IPS-NIHi11 (cell line): ENCODE data around the gene GXYLT1.
"Not testable (repeated sequence)": the region's sequence is repeated elsewhere in the genome, so short reads cannot be mapped to it uniquely, and the experiment has no call there.

Experiments used
- DNase-seq: peaks from one replicate; pipeline ENCODE4 v3.0.0; 2012; ENCODE audit warnings: mixed read lengths, low spot score

Gene GXYLT1

DNA sequence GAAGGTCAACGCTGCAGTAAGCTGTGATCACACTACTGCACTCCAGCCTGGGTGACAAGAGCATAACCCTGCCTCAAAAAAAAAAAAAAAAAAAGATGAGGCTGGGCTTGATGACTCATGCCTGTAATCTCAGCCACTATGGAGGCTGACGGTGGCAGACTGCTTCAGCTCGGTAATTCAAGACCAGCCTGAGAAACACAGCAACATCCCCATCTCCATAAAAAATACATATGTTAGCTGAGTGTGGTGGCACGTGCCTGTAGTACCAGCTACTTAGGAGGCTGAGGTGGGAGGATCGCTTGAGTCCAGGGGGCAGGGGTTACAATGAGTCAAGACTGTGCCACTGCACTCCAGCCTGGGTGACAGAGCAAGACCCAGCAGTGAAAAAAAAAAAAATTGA lies 50.4 kb downstream of the GXYLT1 start:
- no peak for DNase-seq

DNA sequence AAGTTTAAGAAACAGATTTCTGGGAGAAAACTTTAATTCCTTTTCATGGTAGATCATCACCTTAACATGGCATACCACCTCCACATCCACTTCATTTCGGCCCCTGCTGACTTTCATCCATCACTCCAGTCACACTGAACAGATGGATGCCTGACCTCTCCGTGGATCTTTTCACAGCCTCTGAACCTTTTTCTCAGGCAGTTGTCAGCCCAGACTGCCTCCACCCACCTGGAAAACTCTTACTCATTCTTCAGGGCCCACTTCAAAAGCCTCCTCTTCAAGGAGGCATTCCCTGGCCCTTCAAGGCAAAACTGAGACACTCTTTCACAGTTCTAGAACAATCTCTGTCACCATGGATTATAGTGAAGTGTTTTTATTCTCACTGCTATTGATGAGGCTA lies 52.9 kb downstream of the GXYLT1 start:
- DNase-seq, result no peak

DNA sequence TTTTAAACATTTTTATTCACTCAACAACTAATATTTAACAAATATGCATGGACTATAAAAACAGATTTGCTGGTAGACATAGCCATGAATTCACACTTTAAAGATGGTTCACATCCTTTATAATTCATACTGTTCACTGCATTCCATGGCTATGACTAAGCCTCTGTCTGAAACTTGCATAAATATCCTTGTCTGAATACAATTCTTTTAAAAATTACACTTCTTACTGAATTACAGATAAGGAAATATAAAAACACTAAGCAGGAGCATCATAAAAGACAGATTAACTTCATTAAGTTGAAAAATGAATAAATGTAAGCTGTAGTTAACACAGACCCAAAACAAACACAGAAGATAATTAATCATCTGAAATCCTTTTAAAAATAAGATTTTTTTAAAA lies 53.8 kb downstream of the GXYLT1 start:
- no peak for DNase-seq

DNA sequence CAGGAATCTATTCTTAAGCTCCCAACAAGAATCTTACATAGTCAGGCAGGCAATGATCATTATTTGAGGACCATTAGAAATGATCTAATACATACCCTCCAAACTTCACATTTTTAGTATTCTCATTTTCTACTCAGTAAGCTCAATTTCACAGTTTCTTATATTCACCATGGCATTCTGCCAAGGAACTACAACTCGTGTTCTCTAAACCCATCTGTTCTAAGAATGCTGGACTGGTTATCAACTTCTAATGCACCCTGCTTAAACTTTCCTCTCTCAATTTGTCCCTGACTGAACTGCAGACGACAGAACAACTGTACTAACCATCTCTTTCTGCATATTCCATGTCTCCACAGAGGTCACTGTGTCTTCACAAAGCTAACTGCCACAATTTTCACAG lies 58.6 kb downstream of the GXYLT1 start:
- no peak for DNase-seq

DNA sequence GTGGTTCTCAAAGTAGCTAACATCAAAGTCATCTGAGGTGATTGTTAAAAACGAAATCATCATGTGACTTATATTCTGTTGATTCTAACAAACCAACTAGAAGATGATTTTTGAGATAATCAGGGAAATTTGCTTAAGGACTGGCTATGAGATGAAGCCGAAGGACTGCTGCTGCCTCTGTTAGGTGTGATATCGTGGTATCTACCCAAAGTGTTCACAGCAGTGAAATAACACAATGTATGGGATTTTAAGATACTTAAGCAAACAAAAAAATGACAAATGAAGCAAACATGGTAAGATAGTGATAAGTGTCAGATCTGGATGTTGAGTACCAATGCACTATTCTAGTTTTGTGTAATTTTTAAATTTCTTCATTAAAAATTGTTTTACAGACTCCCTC lies 59.1 kb downstream of the GXYLT1 start:
- no peak for DNase-seq

DNA sequence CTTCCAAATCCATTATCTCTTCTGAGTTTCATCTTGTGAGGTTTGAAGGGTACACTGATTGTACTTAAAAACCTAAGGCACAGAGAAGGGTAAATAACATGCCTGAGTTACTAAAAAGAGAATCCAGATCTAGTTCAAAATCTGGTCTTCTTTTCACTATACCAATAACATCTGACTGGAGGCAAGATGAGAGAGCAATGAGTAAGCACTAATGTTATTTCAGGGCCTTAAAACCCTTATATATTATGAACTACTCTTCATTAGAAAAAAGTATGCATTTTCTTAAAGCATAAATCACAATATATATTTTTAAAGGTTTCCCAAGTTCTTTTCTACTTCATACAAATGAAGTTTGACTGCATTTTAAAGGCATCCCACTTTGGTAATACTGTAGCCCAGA lies 60.2 kb downstream of the GXYLT1 start:
- no peak for DNase-seq

DNA sequence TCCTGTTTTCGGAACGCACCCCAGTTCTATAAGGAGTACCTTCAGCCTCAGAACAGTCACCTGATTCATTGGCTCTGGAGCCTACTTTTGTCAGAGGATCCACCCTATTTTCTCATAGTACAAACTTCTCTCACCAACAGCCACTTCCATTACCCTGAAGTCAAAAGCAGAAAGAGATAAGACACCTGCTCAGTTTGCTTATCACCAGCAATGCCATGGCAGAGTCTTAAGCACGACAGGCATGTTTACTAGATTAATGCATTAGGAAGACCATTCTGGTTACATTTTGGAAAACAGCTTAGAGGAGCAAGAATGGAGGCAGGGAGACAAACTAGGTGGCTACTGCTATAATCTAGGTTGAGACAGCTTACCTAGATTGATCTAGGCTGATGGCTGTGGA lies 67.7 kb downstream of the GXYLT1 start:
- DNase-seq, result no peak

DNA sequence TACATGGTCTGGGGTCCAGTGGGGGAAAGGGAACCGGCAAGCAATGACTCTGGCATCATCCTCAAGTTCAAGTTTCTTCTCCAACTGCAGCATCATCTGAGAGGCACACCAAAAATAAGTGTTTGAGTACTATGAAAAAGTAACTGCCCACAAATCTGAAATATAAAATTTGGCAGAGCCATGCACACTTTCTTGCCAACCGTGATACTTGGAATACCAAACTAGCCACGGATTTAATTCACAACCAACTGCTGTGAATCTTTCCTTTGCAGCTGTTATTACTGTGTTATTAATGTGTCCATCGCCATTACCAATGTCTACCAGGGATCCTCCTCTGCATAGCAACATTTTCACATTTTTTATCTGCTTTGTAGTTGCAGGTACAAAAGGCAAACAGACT lies 74.6 kb downstream of the GXYLT1 start:
- no peak for DNase-seq

DNA sequence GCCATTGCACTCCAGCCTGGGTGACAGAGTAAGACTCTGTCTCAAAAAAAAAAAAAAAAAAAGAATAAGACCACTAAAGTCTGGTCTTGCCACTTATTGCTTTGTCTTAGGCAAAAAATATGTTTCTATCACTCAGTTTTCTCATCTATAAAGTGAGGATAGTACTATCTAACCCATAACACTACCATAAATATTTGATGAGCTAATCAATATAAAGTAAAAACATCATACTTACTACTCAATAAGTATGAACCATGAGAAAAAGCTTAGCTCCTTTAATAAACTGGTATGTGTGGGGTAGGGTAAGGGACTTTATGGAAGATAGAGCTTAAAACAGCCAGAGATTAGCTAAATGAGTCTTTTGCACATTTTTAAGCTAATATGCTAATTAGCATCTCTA lies 85.5 kb downstream of the GXYLT1 start:
- no peak for DNase-seq

DNA sequence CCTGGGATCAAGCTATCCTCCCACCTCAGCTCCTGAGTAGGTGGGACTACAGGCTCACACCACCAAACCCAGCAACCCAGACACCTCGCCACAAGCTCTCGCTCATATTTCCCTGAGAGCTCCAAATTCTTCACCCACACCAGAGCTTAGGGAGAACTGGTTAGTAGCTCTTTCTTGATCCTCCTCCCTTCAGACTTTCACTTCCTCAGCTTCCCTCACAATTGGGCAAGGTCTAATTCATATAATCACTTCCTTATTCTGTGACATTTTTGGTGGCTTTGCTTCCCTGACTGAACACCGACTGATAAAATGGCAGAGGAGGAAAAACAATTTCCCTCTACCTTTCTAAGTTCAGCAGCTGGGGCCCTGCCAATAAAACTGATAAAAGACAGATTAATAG lies 88.5 kb downstream of the GXYLT1 start:
- no peak for DNase-seq

DNA sequence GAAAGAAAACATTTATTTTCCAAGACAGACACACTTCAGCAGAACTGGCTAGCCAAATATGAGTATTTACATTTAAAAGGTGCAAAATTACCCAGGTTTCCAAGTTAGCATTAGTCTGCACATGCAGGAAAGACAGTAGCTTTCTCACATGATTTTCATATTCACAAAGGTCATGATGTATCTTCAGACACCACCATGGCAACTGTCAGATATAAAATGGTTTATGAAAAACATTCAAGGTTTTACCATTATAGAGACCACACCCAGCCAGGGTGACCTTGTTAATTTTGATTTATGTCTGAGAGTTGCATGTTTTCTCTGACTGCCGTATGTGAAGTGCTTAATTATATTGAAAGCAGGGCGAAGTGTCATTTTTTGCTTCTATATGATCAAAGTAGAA lies 91.2 kb downstream of the GXYLT1 start:
- DNase-seq, result no peak

DNA sequence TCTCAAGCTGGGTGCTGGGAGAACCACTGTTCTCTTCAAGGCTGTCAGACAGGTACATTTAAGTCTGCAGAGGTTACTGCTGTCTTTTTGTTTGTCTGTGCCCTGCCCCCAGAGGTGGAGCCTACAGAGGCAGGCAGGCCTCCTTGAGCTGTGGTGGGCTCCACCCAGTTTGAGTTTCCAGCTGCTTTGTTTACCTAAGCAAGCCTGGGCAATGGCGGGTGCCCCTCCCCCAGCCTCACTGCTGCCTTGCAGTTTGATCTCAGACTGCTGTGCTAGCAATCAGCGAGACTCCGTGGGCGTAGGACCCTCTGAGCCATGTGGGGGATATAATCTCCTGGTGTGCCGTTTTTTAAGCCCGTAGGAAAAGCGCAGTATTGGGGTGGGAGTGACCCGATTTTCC lies 95.7 kb downstream of the GXYLT1 start:
- not testable (repeated sequence) for DNase-seq

DNA sequence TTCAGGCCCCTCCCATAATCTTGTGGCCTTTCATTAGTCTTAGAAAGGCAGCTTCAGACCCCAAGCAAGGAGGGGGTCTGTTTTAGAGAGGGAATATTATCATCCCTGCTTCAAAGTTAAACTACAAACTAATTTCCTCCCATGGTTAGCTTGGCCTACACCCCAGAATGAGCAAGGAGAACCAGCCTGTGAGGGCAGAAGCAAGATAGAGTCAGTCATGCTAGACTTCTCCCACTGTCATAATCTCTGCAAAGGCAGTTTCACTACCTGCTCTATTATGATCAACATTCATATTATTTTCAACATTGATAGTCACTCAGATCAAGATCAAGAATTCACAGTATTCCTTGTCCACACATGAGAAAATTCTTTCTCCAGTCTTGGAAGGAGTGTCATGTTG lies 105.1 kb downstream of the GXYLT1 start:
- DNase-seq, result no peak

DNA sequence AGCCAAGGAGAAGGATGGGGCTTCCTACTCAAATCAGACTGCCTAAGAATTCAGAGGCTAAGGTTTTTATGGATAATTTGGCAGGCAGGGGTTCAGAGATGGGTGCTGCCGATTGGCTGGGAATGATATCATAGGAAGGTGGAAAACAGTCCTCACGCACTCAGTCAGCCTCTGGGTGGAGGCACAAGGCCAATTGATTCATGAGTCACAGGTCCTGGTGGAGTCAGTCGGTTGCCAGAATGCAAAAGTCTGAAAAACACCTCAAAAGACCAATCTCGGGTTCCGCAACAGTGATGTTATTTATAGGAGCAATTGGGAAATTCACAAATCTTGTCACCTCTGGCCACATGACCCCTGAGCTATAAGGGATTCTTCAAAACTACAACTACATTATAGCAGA lies 105.5 kb downstream of the GXYLT1 start:
- peak; percentile 27 for DNase-seq

DNA sequence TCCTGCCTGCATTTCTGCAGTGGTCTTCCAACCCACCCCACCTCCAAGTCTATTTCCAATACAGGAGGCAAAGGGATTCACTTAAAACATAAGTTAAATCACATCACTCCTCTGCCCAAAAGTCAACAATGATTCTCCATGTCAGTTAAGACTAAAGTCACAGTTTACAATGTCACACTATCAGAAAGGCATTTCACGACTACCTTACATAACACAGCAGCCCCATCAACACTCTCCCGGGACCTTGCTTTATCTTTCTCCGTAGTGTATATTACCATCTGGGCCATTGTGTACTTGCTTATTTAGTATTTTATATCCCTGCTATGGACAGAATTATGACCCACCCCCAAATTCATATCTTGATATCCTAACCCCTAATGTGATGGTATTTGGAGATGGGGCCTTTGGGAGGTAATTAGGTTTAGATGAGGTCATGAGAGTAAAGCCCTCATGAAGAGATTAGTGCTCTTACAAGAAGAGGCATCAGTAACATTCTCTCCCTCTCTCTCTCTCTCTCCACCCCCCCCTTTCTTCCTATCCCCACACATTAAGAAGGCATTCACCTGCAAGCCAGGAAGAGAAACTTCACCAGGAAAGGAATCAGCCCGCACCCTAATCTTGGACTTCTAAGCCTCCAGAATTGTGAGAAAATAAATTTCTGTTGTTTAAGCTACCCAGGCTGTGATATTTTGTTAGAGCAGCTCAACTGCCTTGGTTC lies 112.7 kb downstream of the GXYLT1 start:
- DNase-seq, result no peak
